Activated T-cell treated with anti-CD3 and anti-CD28 coated beads for 1 hour (primary cell): ENCODE measurements around the gene TYW3.
"Not testable (repeated sequence)": the region's sequence is repeated elsewhere in the genome, so short reads cannot be mapped to it uniquely, and the experiment has no call there.

Experiments
- DNase-seq: peaks from one replicate; pipeline ENCODE4 v3.0.0-alpha.2; 2020; ENCODE audit warnings: low read depth

TYW3 gene

DNA sequence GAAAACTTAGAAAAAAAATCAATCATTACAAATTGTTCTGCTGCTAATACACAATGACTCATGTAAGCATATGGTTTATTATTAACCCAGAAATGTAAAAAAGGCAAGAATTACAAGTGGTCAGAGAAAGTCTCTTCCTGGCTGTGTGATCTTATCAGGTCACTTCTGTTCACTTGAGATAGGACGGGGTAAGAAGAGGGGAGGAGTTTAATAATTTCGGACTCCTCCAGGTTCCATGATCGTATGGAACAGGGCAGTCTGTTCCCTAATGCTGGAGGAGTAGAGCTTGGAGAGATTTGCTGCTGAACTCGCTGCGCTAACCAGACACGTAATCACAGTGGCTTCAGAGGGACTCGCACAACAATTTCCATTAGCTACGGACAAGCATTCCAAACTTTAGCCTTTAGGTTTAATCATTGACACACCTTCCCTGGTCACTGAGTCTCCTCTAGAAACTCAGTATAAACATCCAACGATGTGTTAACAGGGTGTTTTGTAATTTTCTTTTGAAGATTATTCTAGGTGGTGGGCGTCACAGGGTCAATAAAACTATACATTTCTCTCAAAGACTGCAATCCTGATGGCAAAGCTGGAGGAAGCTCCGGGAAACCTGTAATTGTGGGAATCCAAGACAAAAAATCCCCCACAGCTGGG, 1.4 kb upstream of the TYW3 start:
- DNase-seq: no peak

DNA sequence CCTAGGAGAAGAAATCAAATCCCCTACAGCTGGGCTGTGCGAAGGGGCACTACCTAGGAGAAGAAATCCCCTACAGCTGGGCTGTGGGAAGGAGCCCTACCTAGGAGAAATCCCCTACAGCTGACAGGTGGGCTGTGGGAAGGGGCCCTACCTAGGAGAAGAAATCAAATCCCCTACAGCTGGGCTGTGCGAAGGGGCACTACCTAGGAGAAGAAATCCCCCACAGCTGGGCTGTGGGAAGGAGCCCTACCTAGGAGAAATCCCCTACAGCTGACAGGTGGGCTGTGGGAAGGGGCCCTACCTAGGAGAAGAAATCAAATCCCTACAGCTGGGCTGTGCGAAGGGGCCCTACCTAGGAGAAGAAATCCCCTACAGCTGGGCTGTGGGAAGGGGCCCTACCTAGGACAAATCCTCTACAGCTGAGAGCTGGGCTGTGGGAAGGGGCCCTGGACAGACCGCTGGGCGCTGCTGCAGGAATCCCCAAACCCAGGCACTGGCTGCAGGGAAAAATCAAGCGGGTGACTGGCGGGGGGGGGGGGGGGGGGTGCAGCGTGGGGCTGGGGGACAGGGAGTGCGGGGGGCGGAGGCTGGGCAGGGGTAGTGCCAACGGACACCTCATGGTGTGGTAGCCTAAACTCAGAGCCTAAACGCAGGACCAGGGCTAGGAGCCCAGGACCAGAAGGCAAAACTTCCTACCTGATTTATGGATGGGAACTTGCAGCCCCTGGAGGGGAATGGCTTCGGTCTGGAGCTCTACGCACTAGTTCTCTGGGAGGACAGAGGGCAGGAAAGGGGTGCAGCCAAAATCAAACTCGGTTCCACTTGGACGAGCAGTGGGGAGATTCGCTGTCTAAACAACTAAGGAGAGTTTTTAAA, 643 bp upstream of the TYW3 start:
- peak; percentile 1 for DNase-seq

DNA sequence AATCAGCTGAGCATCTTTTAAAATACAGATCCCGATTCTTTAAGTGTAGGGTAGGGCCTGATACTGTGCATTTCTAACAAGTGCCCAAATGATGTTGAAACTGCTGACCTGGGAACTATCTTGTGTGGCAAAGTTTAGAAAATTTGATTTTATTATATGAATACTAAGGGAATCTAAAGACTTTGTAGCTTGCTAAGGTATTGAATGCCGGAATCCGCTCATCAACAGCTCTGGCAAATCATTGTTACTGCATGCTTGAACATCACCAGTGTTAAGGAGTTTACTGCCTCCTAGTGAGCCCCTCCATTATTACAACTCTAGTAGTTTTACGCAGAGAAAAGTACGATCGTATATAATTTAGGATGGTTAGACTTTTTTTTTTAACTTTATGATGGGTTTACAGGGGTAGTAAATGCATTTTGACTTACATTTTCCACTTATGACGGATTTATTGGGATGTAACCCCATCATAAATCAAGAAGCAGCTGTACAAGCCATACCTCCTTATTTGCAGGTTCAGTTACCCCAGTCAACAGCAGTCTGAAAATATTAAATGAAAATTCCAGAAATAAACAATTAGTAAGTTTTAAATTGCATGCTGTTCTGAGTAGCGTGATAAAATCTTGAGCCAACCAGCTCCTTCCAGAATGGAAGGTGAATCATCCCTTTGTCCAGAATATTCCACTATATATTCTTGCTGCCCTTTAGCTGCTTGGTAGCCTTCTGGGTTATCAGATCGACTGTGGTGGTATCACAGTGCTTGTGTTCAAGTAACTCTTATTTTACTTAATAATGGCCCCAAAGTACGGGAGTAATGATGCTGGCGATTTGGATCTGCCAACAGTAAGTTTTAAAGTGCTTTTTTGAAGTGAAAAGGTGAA, 892 bp downstream of the TYW3 start:
- peak; percentile 1 for DNase-seq

DNA sequence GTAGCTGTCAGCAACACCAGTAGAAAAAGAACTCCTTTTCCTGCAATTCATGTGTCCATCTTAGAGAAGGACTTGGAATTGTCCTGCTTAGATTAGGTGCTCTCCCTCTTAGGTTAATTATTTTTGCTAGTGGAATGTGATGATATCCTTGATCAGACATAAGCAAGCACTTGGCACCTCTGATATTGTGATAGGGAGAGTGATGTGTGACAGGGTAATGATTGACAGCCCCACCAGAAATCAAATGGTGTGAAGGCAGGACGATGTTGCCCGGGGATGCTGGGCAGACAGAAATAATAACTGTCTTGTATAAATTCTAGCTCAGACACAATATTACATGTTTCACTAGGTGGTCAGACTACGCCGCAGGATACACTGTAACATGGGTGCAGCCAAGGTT, 4.4 kb downstream of the TYW3 start:
- no peak for DNase-seq

DNA sequence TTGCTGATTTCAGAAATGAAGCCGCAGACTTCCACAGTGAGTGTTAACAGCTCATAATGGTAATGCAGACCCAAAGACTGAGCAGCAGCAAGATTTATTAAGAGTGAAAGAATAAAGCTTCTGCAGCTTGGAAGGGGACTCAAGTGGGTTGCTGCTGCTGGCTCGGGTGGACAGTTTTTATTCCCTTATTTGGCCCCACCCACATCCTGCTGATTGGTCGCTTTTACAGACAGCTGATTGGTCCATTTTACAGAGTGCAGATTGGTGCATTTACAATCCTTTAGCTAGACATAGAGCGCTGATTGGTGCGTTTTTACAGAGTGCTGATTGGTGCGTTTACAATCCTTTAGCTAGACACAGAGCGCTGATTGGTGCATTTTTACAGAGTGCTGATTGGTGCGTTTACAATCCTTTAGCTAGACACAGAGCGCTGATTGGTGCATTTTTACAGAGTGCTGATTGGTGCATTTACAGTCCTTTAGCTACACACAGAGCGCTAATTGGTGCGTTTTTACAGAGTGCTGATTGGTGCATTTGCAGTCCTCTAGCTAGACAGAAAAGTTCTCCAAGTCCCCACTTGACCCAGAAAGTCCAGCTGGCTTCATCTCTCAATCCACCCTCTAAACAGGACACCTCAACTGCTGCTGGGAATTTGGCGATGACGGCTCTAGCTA, 7.5 kb downstream of the TYW3 start:
- DNase-seq: not testable (repeated sequence)

DNA sequence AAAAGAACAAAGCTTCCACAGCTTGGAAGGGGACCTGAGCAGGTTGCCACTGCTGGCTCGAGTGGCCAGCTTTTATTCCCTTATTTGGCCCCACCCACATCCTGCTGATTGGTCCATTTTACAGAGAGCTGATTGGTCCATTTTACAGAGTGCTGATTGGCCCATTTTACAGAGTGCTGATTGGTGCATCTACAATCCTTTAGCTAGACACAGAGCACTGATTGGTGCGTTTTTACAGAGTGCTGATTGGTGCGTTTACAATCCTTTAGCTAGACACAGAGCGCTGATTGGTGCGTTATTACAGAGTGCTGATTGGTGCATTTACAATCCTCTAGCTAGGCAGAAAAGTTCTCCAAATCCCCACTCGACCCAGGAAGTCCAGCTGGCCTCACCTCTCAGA, 12.3 kb downstream of the TYW3 start:
- not testable (repeated sequence) for DNase-seq

DNA sequence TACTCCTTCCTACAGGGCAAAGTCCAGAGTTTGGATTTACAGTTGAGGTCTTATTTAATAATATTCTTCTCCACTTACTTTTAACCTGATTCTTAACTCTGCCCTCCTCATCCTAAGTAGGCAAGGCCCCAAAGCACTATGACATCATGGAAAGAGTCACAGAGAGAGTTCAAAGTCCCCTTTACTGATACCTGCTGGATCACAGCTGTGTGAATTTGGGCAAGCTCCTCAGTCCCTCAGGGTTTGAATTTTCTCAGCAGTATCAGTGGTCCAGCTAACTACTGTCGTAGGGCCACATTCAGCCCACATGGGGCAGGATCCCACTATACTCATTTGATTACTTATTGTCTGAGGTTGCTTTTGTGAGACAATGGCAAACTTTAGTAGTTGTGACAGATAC, 16.0 kb downstream of the TYW3 start:
- no peak for DNase-seq

DNA sequence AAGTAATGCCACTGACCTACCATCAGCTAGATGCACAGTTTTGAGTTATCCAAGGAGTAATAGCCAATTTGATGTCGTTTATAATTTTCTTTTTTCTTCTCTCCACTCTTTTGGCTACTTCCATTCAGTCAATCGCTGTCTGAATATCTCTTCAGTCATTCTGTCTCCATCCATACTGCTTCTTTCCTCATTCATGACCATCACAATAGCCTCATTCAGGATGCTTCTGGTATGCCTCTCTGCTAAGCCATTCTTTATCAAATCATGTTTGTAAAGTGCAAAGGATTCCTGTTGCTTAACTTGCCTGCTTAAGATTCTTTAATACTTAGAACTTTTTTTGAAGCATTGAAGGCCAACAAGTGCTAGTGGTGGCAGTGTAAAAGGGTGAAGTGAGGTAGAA, 20.2 kb downstream of the TYW3 start:
- no peak for DNase-seq

DNA sequence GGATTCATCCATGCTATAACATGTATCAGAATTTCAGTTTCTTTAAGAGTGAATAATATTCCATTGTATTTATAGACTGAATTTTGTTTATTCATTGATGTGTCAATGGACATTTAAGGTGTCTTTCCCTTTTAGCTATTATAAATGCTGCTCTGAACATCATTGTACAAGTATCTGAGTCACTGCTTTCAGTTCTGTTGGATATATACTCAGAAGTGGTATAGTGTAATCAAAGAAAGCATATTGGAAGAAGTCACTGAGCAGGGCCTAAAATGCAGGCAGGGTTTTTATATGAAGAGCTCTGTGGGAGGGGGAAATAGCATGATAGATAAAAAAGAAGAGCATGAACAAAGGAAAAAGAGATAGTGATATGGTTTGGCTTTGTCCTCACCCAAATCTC, 22.5 kb downstream of the TYW3 start:
- DNase-seq: no peak

DNA sequence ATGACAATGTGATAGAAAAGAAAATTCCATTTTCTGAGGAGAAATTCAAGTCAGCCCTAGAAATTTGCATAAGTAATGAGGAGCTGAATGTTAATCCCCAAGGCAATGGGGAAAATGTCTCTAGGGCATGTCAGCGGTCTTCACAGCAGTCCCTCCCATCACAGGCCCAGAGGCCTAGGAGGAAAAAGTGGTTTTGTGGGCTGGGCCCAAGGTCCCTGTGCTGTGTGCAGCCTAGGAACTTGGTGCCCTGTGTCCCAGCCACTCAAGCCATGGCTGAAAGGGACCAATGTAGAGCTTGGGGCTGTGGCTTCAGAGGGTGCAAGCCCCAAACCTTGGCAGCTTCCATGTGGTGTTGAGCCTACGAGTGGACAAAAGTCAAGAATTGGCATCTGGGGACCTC, 23.7 kb downstream of the TYW3 start:
- not testable (repeated sequence) for DNase-seq

DNA sequence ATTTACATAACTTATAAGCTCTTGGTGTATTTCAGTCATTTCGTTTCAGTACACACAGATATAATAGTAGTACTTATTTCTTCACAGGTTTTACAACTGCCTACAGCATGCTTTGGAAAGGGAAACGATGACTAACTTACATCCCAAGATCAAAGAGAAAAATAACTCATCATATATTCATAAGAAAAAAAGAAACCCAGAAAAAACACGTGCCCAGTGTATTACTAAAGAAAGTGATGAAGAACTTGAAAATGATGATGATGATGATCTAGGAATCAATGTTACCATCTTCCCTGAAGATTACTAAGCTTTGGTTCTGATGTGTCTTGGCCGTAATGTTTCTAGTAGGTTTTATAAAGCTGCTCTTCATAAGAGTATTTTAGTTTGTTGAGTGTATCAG, 30.9 kb downstream of the TYW3 start:
- no peak for DNase-seq

DNA sequence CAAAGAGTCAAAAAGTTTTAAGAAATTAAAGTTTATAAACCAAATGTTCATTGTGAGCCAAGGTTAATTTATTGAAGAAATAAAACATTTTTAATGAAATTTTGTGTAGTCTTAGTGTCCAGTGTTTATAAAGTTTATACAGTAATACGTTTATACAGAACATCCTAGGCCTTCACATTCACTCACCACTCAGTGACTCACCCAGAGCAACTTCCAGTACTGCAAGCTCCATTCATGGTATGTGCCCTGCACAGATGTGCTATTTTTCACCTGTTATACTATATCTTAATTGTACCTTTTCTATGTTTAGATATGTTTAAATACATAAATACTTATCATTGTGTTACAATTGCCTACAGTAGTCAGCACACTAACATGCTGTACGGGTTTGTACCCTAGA, 33.6 kb downstream of the TYW3 start:
- DNase-seq: no peak

DNA sequence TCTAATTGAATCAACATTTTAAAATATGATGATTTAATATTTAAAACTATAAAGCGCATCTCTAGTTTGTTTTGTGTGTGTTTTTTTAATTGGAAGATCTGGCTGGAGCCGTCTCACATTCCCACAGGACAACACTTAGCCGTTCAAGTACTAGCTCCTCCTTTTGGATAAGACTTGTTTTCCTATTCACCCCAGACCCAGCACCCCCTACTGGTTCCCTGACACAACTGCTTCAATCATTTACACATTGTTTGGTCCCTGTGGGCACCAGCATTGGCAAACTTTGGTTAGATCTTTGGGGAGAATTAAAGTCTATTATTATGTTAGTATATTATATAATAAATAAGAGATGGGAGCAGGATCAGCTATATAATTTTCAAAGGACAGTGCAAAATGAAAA, 34.5 kb downstream of the TYW3 start:
- no peak for DNase-seq

DNA sequence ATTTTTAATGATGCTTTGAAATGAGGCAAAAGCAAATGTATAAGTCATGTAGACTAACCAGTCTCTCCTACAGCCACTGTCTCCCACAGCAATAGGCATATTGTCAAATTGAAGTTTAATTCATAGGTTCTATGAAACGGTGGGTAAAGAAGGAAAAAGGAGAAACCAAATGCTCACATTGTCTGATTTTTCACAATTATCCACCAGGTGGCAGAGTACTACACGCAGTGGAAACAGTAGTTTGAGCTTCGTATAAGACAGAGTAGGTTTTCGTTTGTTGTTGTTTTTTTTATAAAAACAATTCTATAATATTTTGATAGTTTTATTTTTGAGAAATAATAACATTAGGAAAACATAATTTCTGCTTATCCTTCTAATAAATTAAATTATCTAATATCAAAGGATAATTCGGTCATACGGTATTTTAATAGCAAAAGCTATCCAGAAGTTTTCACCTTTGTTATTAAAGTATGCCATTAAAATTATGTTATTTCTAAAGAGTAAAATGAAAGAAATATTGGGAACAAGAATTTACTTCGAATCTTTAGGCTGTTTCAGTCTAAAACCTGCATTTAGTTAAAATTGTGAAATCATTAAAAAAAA, 39.1 kb downstream of the TYW3 start:
- no peak for DNase-seq

DNA sequence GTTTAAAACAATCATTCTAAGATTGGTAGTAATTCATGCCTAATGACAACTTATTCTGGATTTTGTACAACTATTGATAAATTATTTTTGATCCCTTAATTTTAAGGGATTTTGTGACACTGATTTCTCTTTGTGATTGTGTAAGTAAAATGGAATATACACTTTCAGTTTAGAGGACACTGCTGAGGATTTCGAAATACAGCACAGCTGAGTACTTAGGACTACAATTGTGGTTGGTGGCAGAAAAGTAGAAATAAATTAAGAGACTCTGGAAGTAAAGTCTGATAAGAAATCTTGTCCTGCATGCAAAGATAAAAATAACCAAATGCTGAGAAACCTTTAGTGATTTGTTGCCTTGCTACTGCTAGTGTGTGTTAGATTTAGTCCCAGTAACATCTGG, 40.0 kb downstream of the TYW3 start:
- DNase-seq: no peak

DNA sequence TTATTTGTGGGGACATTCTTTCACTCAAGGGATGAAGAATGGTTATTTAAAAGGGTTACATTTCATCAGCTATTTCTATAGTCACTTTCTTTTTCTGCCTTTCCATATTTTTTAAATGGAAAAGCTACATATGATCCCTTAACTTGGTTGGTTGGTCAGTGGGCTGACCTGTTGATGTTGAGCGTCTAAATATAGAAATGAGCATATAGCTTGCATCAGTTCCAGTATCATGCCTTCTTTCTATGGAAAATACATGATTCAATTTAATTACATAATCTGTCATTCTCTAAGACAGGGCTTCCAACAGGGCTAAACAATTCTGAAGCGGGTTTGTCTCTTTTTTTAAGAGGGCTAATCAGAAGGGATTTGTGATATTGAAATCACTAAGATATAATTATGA, 40.6 kb downstream of the TYW3 start:
- no peak for DNase-seq

DNA sequence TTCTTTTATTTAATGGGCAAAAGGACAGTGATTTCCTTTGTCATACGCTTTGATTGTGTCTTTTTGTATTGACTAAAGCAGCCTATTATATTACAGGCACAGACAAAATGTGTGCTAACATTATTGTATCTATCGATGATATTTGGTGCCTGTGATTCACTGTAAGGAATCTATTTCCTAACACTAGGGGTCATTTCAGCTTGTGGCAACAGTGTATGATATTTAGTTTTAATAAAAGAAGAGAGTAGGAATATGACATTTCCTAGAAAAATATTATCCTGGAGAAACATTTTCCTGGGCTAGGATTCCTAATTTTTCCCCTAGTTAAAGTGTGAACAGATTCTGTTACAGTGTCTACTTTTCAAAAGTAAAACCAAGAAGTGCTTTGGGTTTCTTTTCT, 42.8 kb downstream of the TYW3 start:
- no peak for DNase-seq

DNA sequence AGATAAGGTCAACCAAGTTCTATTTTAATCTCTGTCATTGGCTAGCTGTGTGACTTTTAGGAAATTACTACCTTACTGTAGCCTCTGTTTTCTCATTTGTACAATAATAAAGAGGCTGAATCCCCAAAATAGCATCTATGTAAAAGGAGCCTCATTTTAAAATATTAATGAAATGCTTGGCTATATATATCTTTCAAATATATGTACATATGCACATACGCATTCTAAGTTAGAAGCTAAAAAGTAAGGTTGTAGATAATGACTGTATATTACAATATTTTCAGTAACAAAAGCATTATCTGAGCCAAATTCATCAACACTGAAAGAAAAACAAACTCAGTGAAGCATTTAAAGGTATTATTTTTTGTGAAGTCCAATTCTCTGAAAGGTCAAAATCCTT, 44.6 kb downstream of the TYW3 start:
- no peak for DNase-seq

DNA sequence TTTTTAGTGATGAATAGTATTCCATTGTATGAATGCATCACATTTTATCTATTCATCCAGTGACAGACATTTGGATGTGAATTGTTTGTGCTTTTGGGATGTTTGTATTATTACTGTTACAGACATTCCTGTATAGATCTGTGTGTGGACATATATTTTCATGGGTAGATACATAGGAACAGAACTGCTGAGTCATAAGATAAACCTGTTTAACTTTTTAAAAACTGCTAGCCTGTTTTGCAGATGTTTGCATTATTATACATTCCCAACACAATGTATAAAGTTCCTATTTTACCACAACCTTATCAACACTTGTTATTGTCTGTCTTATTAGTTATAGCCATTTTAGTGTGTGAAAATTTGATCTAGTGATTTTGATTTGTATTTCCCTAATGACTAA, 46.8 kb downstream of the TYW3 start:
- no peak for DNase-seq

DNA sequence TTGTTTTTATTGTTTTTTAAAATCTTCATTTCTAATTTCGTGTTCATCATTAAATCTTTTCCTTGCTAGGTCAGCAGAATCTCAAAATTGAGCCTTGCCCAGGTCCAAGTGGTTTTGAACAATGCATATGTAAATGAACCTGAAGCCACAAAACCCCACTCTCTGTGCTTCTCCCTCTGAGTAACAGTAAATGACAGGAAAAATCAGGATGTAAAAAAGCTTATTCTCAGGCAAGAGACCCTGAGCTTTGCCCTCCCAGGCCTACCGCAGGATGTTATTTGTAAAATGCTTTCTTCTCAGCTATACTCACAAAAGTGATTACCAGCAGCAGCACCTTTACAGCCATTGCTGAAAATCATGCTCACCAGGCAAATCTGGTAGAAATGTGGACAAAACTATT, 47.6 kb downstream of the TYW3 start:
- no peak for DNase-seq

DNA sequence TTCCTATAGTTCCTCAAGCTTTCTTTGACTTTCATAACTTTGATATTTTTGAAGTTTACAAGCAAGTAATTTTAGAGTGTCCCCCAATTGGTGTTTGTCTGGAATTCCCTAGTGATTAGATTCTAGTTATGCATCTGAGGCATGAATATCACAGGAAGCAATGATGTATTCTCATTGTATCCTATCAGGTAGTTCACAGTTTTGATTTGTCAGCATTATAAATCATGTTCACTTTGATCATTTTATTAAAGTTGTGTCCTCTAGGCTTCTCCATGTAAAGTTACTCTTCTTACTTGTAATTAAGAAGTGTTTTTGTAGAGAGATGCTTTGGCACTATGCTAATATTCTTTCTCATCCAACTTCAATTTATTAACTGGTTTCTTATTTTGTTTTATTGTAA, 53.0 kb downstream of the TYW3 start:
- DNase-seq: no peak

DNA sequence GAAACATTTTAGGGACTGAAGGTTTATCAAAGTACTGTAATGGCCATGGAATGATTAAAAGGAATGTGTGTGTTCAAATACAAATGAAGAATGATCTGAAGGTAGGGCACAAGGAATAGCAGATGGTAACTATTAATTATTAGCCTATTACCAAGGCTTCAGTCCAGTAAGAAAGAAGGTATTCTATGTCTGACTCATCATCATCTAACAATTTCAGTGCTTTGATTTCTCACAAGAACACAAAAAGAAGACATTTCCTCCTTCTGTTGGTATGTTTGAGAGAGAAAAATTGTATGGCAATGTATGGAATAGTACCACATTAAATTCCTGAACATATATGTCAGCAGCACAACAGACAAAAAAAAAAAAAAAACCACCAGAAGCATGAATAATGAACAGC, 57.5 kb downstream of the TYW3 start:
- DNase-seq: no peak
